CD14-positive monocyte (primary cell): ENCODE results near the gene RITA1. TPM values are rescaled to one million over a fixed set of nuclear protein-coding genes. Genes with fewer than 3 reads are reported as not detected.

Source experiments
- DNase-seq, 3 donors: peaks; one replicate each; pipeline ENCODE4 v3.0.0-alpha.2; 2011 to 2022
- H2AFZ ChIP-seq: 2 replicates; pipeline ENCODE4 v1.6.0; 2012; ENCODE audit warnings: mild to moderate bottlenecking, low read depth, low read length, inconsistent platforms; ENCODE audit not compliant: insufficient read depth, poor library complexity, severe bottlenecking
- H3K27ac ChIP-seq, 2 donors: 1 replicate in 1 of 2; 2 replicates in 1 of 2; pipeline ENCODE4 v1.5.1; 2012 to 2013; ENCODE audit warnings: low read length in 2 of 2, control low read depth in 1 of 2, inconsistent platforms in 1 of 2, low read depth in 1 of 2, mild to moderate bottlenecking in 1 of 2
- H3K27me3 ChIP-seq, 2 donors: one replicate each; pipeline versions ENCODE4 v1.6.0 to v1.6.1; 2011 to 2013; ENCODE audit warnings: low read length in 2 of 2; ENCODE audit not compliant: control insufficient read depth in 2 of 2, insufficient read depth in 2 of 2
- H3K36me3 ChIP-seq, 2 donors: replicated peaks in 1 of 2; 1 replicate in 1 of 2; 2 replicates in 1 of 2; pipeline versions ENCODE4 v1.5.1 to v1.6.1; 2012 to 2013; ENCODE audit warnings: low read length in 2 of 2, control low read depth in 1 of 2, inconsistent platforms in 1 of 2, mild to moderate bottlenecking in 1 of 2; ENCODE audit not compliant: insufficient read depth in 2 of 2, control insufficient read depth in 1 of 2
- H3K4me1 ChIP-seq, 2 donors: 1 replicate in 1 of 2; 2 replicates in 1 of 2; pipeline versions ENCODE4 v1.5.1 to v1.6.1; 2012 to 2013; ENCODE audit warnings: low read length in 2 of 2, control low read depth in 1 of 2, inconsistent platforms in 1 of 2, mild to moderate bottlenecking in 1 of 2, moderate library complexity in 1 of 2; ENCODE audit not compliant: insufficient read depth in 2 of 2, control insufficient read depth in 1 of 2
- H3K4me2 ChIP-seq: replicated peaks from 2 replicates; pipeline ENCODE3; 2012; ENCODE audit warnings: low read length, moderate library complexity, mild to moderate bottlenecking; ENCODE audit not compliant: poor library complexity, severe bottlenecking; ENCODE audit errors: extremely low read depth
- H3K4me3 ChIP-seq, 3 experiments: fragments of 200-600 bp in 1 of 3; sonication (generic) in 1 of 3; replicated peaks in 1 of 3; 1 replicate in 2 of 3; 2 replicates in 1 of 3; pipeline ENCODE4 v1.5.1; 2011 to 2013; ENCODE audit warnings: low read length in 3 of 3, mild to moderate bottlenecking in 3 of 3, control low read depth in 2 of 3, low read depth in 2 of 3, inconsistent platforms in 1 of 3, moderate library complexity in 1 of 3
- H3K79me2 ChIP-seq: 2 replicates; pipeline ENCODE4 v1.6.0; 2012; ENCODE audit warnings: mild to moderate bottlenecking, control low read depth, inconsistent platforms, low read length, moderate library complexity; ENCODE audit not compliant: insufficient read depth
- H3K9ac ChIP-seq: 2 replicates; pipeline ENCODE4 v1.6.0; 2017; ENCODE audit warnings: low read length, mild to moderate bottlenecking; ENCODE audit not compliant: insufficient read depth, poor library complexity, severe bottlenecking
- H3K9me3 ChIP-seq, 2 donors: replicated peaks in 1 of 2; 1 replicate in 1 of 2; 2 replicates in 1 of 2; pipeline versions ENCODE4 v1.5.1 to v1.6.1; 2012 to 2013; ENCODE audit warnings: low read length in 2 of 2, control low read depth in 1 of 2; ENCODE audit not compliant: control insufficient read depth in 1 of 2, insufficient read depth in 1 of 2
- H4K20me1 ChIP-seq: 2 replicates; pipeline ENCODE4 v1.6.0; 2012; ENCODE audit warnings: mild to moderate bottlenecking, low read length, control low read depth, moderate library complexity; ENCODE audit not compliant: insufficient read depth
- H3K27ac Mint-ChIP-seq, 7 donors: one replicate each; pipeline ENCODE4 v1.8.0; 2020; ENCODE audit warnings: mild to moderate bottlenecking in 7 of 7, mixed read lengths in 7 of 7, moderate library complexity in 6 of 7, inconsistent platforms in 2 of 7
- H3K27me3 Mint-ChIP-seq, 3 donors: one replicate each; pipeline ENCODE4 v1.8.0; 2021 to 2022; ENCODE audit warnings: low read depth in 3 of 3, mild to moderate bottlenecking in 3 of 3, mixed read lengths in 3 of 3, moderate library complexity in 3 of 3, inconsistent platforms in 1 of 3
- H3K36me3 Mint-ChIP-seq, 2 donors: one replicate each; pipeline ENCODE4 v1.8.0; 2020; ENCODE audit warnings: mixed read lengths in 2 of 2, inconsistent platforms in 1 of 2, mild to moderate bottlenecking in 1 of 2
- H3K4me1 Mint-ChIP-seq: one replicate; pipeline ENCODE4 v1.8.0; 2020; ENCODE audit warnings: mild to moderate bottlenecking, mixed read lengths
- H3K4me3 Mint-ChIP-seq, 2 donors: one replicate each; pipeline ENCODE4 v1.8.0; 2020; ENCODE audit warnings: mild to moderate bottlenecking in 2 of 2, mixed read lengths in 2 of 2, moderate library complexity in 1 of 2
- H3K9me3 Mint-ChIP-seq, 7 donors: one replicate each; pipeline ENCODE4 v1.8.0; 2020 to 2022; ENCODE audit warnings: mixed read lengths in 7 of 7, mild to moderate bottlenecking in 6 of 7, moderate library complexity in 6 of 7, inconsistent platforms in 2 of 7
- WGBS: methylation state at CpG from one replicate; pipeline ENCODE4 v1.1.5; 2013; ENCODE audit warnings: missing lambda C conversion rate; ENCODE audit not compliant: insufficient coverage; 5-methylcytosine and 5-hydroxymethylcytosine counted together
- intact Hi-C, 2 donors: fragments of 100-400 bp; cut with micrococcal nuclease; formaldehyde crosslinking; loops; one replicate each; pipeline versions ENCODE4 v1.15.0 to v1.15.1; 2023
- polyA plus RNA-seq, 3 donors: library from polyadenylated mRNA; depleted of rRNA in 1 of 3; unstranded in 2 of 3; stranded (reverse) in 1 of 3; fragments of 300-500 nt in 2 of 3; fragments of >200 nt in 1 of 3; fragmentation: Illumina TruSeq in 2 of 3; gene quantifications; 1 replicate in 2 of 3; 2 replicates in 1 of 3; pipeline ENCODE4 v1.2.3, GENCODE V29; 2012 to 2021
- TF ChIP-seq, protein P1 (sequence below): fragments of 200-600 bp; IDR thresholded peaks from one replicate; pipeline ENCODE4 v1.8.0; 2022; ENCODE audit warnings: antibody characterized with exemption, mild to moderate bottlenecking

RITA1 gene
- polyA plus RNA-seq, 3 donors, result 4.9 to 17.6 (median 16.4) TPM

DNA sequence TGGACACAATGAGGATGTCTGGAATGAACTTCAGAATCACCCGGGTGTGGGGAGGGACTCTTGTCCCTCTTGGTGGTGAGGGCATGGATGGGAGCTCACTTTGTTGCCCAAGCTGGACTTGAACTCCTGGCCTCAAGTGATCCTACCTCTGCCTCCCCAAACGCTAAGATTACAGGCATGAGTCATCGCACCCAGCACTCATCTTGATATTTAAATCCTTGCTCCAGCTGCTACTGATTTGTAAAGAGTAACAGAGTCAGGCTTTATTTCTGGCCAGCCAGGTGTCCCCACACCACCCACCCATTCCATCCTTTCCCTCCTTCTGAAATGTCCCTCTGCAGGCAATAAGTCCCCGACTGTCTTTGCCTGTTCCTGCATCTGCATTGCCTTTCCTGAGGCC lies 5.2 kb upstream of the RITA1 start:
- Histone ChIP-seq H3K9ac (no peak overlapping the region), H3K79me2 (peaks cover 46% of the 10 kb centered on the region), H3K9me3 (no peaks in the 10 kb centered on the region), H3K27me3 (no peaks in the 10 kb centered on the region), H2AFZ (no peak overlapping the region), H3K36me3 (peaks cover 55 to 61% of the 10 kb centered on the region in 2 donors), H3K27ac (no peak overlapping the region), H4K20me1 (peaks cover 33% of the 10 kb centered on the region), H3K4me2 (no peak overlapping the region), H3K4me3 (no peak overlapping the region), H3K4me1 (peaks cover 6 to 12% of the 10 kb centered on the region in 2 donors)
- Mint-ChIP-seq H3K4me1 (peaks cover 12% of the 10 kb centered on the region), H3K36me3 (peaks cover 59 to 74% of the 10 kb centered on the region in 2 donors), H3K27ac (no peak overlapping the region), H3K4me3 (no peak overlapping the region), H3K27me3 (peaks cover 0 to 3% (median 0%) of the 10 kb centered on the region in 3 donors), H3K9me3 (peaks cover 0 to 3% (median 0%) of the 10 kb centered on the region in 7 donors)
- TF ChIP-seq, protein P1, sequence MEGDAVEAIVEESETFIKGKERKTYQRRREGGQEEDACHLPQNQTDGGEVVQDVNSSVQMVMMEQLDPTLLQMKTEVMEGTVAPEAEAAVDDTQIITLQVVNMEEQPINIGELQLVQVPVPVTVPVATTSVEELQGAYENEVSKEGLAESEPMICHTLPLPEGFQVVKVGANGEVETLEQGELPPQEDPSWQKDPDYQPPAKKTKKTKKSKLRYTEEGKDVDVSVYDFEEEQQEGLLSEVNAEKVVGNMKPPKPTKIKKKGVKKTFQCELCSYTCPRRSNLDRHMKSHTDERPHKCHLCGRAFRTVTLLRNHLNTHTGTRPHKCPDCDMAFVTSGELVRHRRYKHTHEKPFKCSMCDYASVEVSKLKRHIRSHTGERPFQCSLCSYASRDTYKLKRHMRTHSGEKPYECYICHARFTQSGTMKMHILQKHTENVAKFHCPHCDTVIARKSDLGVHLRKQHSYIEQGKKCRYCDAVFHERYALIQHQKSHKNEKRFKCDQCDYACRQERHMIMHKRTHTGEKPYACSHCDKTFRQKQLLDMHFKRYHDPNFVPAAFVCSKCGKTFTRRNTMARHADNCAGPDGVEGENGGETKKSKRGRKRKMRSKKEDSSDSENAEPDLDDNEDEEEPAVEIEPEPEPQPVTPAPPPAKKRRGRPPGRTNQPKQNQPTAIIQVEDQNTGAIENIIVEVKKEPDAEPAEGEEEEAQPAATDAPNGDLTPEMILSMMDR, result no peak
- intact Hi-C loops, result loop anchor here in 1 of 2 donors (10.0 kb wide), 1 partner anchor 276 kb away; the partner anchor contains the start of gene OAS1
- WGBS, result 92% methylated on average over 1 of the region's 4 CpGs
- no peak for DNase-seq

- no CpG with 5 or more reads among the region's 3 CpGs for WGBS
Measured at GRCh38 chr12:113181975-113182374, 3.5 kb upstream of the RITA1 start.

More at GRCh38 chr12:113181975-113182374, 3.5 kb upstream of the RITA1 start:
- H3K9ac ChIP-seq, result no peak overlapping the region
- Mint-ChIP-seq H3K4me3 (no peak overlapping the region), H3K9me3 (peaks cover 0 to 3% (median 0%) of the 10 kb centered on the region in 7 donors), H3K27me3 (peaks cover 0 to 1% (median 0%) of the 10 kb centered on the region in 3 donors), H3K4me1 (peaks cover 26% of the 10 kb centered on the region), H3K36me3 (peaks cover 50 to 60% of the 10 kb centered on the region in 2 donors), H3K27ac (peak overlapping the region in 1 of 7 donors; percentile 21)
- H3K4me2 ChIP-seq, result no peak overlapping the region
- H3K4me3 ChIP-seq, result no peak overlapping the region
- no peaks in the 10 kb centered on the region for H3K27me3 ChIP-seq
- TF ChIP-seq, protein P1, result no peak
- DNase-seq, result no peak
- no peak overlapping the region for H2AFZ ChIP-seq
- no peaks in the 10 kb centered on the region for H3K9me3 ChIP-seq
- intact Hi-C loops, result loop anchor here in 1 of 2 donors (10.0 kb wide), 1 partner anchor 277 kb away; the partner anchor contains the start of gene OAS1
- H3K4me1 ChIP-seq, result peaks cover 18 to 26% of the 10 kb centered on the region in 2 donors
- H3K36me3 ChIP-seq, result peaks cover 46 to 49% of the 10 kb centered on the region in 2 donors
- H3K27ac ChIP-seq, result no peak overlapping the region
- peaks cover 60% of the 10 kb centered on the region for H3K79me2 ChIP-seq
- peaks cover 36% of the 10 kb centered on the region for H4K20me1 ChIP-seq
